Middle frontal gyrus (tissue), 1 donor: ENCODE results near the gene DCTD.

ENCODE experiments used
- DNase-seq: peaks from one replicate; pipeline ENCODE4 v3.0.0-alpha.2; 2015; ENCODE audit warnings: low spot score; ENCODE audit errors: extremely low spot score

Gene DCTD

DNA sequence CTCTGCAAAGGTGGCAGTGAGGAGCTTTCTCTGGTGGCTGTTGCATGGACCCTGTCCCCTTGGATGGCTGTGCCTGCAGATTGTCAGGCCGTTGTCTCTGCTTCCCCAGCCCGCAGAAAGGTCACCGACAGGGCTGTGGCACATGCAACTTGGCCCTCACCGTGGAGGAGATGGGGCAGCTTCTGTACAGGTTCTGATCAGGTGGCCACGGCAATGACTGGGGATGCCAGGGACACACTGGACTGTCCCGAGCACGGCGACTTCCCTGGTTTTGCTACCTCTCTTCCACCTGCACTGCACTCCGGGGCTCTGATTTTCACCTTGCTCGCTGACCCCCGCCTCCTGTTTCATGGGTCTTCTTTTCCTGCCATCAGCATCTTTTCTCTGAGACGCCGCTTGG lies 43.5 kb downstream of the DCTD start:
- no peak for DNase-seq

DNA sequence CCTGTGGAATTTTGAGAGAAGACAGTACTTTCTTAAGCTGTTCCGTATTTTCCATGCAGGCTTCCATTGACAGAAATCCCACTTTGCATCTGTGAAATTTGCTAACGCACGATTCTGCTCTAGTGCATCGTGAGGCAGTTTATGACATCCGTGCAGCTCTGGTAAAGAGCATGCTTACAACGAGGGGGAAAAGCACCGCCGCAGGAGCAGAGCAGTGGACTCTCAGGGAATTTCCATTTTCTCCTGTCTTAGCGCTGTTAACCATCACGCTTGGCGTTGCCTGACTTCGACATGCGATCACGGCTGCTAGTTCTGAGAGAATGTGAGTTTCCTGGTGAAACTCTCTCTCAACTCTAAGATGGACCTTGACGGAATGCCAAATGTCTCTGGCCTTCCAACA lies 43.9 kb downstream of the DCTD start:
- DNase-seq = no peak

DNA sequence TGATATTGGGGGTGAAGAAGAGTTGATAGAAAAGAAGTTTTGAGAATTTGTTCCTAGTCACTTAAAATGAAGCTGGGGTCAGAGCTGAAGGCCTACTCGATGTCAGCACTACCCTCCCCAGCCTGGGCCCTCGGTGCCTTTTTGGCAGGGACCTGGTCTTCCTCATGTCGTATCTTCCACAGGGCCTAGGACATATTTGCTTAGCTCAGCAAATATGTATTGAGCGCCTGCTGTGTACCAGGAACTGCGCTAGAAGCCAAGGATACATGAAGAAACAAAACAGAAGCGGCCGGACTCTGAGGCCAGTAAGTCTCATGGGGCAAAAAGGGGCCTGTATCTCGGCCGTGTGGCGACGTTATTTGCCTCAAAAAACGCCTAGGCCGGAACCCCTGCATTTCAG lies 44.3 kb downstream of the DCTD start:
- no peak for DNase-seq

DNA sequence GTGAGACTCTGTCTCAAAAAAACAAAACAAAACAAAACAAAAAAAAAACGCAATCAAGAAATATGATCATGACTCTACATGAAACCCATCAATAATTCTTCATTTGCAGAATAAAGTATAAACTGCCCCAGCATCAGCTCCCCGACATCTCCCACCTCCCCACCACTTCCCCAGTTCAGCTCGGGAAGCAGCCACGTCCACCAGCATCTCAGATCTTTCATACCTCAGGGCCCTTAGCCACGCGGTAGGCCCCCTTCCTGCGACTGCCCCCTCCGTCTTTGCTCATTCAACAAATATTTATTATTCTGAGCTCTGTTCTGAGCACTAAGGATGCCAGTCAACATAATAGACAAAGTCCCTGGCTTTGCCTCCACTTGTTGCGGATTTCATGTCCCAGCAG lies 45.6 kb downstream of the DCTD start:
- no peak for DNase-seq

DNA sequence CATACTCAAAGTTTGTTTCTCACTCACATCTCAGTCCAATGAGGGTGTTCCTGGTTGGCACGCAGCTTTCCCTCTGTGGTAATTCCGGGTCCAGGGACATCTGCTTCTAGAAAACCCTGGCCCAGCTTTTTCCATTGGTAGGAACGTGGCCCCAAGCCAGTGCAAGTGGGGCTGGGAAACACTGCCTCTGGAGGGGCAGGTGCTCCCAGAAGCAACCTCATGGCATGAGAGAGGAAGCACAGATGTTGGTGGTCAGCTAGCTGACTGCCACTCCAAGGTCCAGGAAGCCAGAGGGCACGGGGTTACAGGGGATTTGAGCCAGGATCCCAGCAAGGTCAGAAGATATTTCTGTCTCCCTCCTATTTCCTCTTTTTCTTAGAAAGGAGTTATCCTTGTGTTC lies 47.5 kb downstream of the DCTD start:
- no peak for DNase-seq

DNA sequence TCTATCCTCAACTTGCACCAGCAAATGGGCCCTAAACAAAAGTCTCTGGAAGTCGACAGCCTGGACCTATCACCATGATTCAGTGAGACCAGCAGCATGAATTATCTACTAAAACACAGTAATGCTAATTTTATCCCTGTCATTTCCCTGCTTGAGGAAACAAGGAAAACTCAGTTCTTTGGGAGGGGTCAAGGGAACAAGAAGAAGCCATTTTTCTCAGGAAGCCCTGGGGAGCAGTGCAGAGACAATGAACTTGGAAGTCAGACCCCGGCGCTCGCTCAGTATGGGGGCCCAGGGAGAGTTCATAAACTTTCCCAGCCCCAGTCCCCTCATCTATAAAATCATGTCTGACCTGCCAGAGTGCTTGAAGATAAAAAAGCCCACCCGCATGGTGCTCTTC lies 50.4 kb downstream of the DCTD start:
- DNase-seq = no peak

DNA sequence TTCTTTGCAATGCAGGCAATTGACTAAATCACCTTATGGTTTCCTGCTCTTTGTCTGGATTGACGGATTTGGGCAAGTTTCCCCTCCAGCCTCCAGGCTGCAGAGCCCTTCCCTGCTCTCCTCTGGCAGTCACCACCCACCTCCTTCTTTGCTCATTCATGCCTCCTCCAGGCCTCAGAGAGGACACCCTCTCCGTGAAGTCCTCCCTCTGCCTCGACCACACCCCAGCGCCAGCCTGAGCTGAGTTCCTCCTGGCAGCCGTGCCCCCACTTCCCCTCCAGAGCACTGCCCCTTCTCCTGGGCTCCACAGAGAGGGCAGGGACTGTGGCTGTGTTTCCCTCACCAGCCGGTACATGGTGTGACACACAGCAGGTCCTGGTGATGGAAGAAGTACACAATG lies 53.7 kb downstream of the DCTD start:
- DNase-seq = no peak

DNA sequence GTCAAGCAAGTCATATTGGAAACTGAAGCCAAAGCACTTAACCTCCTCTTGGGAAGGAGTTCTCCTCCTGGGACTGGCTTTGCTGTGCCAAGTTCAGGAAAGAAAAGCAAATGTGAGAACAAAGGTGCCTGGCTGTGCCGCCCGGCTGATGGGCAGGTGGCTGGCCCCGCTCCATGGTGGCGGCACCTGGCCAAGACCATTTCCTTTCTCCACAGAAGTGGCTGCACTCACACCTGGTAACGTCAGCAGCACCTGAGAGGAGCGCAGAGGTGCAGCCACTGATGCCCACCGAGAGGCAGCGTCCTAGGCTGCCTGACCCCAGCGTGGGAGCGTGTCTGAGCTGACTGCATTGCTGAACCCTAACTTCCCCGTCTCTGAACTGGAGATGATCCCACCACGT lies 54.3 kb downstream of the DCTD start:
- DNase-seq = no peak

DNA sequence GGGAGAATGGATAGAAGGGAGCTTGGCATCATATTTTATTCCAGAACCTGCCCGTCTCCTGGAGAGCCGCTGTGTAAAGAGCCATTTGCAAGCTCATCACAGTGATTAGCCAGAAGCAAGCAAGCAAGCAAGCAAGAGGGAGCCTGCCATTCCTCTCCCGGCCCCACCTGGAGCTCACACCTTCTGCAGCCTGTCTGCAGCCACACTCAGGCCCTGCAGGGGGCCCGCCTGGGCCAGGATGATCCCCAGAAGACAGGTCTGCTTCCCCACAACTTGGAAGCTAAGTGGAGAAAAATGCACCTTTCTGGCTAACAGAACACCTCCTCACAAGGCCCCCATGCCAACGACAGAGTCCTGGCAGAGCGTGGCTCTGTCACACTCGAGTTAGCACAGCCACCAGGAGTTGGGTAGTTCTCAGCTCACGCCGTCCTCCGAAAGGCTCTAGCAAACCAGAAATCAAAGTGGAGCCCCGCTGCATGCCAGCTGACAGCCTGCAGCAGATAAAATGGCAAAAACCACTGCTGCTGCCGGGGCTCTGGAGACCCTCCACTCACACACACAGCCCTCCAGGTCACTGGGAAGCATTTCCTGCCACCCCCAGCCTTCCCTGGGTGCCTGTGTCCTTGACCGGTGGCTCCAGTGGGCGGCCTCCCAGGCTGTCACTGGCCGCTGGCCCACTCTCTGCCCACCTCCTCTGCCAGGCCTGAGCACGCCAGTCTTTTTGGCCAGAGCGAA lies 54.9 kb downstream of the DCTD start:
- DNase-seq = no peak

DNA sequence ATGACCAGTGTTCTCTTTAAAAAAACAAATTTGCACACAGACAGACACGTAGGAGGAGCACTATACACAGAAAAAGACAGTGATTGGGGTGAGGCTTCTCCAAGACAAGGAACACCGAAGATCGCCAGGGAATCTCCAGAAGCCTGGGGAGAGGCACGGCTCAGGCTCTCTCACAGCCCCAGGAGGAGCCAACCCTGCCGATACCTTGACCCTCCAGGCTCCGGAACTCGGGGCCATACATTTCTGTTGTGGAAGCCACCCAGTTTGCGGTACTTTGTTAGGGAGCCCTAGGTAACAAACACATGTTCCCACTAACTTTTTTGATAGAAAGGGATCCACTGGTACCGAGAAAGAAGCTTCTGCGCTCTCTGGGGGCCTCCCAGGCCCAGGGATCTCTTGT lies 55.8 kb downstream of the DCTD start:
- DNase-seq = no peak

DNA sequence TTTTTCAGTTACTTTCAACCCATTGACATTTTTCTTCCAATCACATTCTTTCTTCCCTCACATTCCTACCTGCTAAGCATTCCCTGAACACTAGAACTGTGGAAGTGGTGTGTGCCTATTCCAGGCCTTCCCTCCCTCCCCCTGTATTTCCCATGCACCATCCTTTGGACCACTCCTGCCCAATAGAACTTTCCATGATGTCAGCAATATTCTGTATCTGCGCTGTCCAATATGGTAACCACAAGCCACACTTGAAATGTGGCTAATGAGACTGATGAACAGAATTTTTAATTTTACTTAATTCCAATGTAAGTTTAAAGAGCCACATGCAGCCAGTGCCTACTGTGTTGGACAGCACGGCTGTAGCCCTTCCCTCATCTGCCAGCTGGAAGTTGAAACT lies 57.5 kb downstream of the DCTD start:
- DNase-seq = no peak

DNA sequence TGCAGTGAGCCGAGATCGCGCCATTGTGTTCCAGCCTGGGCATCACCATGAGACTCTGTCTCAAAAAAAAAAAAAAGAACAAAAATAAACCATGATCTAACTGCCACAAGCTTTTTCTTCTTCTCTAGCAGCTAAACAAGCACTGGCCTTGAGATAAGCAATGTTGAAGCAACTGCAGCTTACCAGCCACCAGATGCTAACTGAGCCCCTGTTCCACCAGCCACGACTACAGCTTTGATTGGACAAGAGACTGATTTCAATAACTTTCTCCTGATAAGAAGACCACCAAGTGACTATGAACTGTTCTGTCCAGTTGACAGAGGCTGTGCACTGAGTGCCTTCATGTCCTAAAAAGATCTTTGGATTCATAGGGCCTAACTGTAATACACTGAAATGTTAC lies 58.5 kb downstream of the DCTD start:
- DNase-seq = no peak

DNA sequence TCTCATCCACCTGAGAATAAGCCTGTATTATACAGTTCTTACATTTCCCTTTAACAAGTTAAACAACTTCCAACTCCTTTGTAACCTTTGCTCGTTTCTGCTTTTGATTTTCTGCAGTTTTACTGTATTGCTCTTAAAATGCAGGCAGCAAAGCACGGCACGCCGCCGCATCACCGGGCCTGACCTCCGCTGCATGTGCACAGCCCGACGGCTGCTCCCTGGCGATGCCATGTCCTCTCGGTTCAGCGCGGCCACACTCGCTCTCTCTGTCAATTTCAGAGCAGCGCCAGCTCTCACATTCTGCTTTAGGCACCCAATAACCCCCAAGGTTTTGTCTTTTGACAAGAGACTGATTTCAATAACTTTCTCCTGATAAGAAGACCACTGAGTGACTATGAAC lies 60.3 kb downstream of the DCTD start:
- no peak for DNase-seq

DNA sequence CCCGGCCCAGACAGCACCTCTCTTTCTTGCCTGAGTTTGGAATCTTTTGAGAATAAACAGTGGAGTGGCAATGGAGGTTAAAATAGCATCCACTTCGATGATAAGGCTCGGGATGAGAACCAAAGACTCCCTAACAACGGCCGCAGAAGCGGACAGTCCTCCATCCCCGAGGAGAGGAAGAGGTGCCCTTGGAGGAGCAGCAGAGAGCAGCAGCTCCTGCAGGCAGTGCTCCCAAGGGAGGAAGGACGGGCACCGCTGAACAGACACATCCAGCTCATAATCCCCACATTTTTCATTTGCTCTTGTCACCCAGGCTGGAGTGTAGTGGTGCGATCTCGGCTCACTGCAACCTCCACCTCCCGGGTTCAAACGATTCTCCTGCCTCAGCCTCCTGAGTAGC lies 61.3 kb downstream of the DCTD start:
- DNase-seq = no peak

DNA sequence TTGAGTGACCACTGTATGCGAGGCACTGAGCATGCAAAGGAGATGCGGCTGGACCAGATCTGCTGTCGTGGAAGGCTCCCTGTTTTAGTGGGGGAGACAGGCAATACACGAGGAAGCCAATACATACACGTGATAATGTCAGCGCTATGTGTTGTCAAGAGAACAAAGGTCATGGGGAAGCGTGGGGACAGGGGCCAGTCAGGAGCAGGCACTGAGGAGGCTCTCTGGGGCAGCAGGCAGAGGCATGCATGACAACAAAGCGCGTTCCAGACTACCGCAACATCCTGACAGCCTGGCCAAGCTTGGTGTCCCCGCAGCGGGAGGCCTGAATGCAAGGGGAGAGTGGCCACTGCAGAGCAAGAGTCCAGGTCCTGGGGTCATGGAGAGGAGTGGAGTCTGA lies 61.9 kb downstream of the DCTD start:
- DNase-seq = no peak

DNA sequence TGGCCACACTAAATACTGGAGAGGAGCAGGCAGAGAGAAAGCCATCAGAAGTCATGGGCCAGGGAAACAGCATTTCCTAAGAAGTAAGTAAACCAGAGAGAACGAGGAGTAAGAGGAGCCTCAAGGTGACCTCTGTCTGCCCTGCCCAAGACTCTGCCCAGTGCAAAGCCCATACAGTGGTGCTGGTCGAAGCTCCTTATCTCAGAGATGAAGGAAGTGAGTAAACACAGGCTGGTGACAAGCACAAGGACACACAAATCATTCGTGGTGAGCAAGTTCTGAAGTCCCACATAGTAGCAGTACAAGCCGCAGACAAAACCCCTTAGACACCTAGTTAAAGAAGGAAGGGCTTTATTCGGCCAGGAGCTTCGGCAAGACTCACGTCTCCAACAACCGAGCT lies 62.7 kb downstream of the DCTD start:
- no peak for DNase-seq

DNA sequence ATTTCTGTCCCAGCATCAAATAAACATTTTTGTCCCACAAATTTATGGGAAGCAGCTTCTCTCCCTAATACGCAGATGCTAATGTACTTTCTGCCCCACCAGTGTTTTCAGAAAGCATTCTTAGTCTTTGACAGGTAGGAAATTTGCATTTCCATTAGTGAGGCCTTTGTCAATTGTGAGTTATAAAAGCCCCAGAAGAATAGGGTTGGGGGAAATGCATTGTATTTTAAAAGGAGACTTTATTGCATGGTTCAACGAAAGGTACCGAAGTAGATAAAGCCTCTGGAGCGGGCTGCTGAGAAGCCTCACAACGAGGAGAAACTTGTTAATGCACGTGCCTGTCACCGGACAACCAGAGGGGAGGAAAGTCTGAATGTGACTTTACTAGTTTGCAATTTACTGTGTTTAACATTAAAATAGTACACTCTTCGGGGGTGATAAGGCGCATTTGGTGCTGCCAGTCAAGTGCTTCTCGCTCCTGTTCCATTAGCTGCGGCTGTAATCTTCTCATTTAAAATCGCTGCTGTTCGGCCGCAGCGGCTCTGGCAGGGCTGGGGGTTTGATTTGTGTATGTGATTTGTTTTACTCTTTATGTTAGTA lies 63.4 kb downstream of the DCTD start:
- DNase-seq = no peak

DNA sequence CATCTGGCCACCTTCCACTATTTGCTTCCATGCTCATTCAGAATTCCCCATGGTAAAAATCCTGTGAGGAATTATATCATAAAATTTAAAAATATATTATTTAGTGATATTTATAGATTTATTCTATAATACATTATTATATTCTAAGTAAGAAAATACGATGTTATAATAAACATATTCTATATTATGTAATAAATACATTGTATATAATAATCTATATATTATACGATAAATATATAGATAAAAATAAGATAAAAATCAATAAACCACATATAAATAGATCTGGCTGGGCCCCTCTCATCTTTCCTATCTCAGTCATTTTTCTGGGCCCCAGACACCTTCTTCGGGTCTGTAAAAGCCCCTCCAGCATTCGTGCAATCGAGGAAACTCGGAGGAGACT lies 68.5 kb downstream of the DCTD start:
- DNase-seq = no peak

DNA sequence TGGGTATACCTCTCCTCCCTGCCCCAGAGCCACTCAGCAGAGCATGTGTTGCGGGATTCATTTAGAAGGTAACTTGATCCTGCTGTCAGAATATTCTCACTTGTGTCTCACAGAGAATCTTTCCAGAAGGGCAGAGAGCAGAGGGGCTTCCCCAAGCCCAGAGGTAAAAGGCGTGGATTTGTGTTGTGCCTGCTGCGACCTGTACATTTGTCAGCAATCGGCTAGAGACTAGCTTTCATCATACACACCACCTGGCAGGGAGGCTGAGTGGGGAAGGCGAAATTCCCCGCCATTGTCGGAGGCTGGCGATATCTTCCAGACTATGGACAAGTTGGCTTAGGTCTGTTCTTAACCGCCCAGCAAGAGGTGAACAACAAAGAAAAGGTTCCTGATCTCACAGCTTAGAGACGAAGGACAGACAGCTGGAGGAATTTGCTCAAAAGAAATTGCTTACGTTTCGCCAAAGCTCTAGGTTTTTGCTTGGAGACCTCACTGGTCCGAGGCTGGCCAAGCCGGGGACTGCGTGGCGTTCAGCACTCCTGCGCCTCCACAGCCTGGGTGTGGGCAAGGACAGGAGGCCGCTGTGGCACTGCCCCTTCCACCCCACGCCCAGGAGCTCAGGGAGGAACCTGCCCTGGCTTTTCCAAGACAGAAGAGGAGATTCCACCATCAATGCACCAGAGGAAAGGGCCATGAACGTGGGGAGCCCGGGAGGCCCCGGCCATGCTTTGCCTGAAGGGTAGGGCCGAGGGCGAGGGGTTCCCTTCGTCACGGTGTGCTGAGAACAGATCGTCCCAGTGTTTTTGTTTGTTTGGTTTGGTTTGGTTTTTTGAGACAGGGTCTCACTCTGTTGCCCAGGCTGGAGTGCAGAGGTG lies 69.4 kb downstream of the DCTD start:
- no peak for DNase-seq

DNA sequence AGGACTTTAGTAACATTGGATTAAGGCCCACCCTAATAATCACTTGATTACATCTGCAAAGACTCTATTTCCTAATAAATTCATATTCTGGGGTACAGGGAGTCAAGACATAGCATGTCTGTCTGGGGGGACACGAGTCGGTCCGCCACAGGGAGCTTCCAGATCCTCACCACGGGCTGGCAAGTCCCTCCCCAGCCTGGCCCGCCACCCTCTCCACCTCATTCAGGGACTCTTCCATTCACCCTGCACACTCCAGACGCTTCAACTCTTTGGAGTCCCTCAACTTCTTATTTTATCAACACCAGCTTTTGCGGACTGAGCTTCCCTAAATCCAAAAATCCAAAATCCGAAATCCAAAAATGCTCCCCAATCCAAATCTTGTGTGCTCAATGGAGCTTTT lies 71.2 kb downstream of the DCTD start:
- no peak for DNase-seq

DNA sequence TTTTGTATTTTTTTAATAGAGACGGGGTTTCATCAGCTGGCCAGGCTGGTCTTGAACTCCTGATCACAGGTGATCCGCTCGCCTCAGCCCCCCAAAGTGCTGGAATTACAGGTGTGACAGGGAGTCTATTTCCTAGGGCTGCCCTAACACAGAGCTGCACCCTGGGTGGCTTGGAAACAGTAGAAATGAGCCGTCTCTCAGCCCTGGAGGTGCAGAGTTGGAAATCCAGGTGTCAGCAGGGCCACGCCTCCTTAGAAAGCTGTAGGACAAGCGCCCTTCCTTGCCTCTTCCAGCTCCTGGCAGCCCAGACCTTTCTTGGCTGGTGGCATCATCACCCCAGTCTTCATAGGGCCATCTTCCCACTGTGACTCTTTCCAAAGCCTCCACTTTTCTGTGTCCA lies 71.6 kb downstream of the DCTD start:
- DNase-seq = no peak

DNA sequence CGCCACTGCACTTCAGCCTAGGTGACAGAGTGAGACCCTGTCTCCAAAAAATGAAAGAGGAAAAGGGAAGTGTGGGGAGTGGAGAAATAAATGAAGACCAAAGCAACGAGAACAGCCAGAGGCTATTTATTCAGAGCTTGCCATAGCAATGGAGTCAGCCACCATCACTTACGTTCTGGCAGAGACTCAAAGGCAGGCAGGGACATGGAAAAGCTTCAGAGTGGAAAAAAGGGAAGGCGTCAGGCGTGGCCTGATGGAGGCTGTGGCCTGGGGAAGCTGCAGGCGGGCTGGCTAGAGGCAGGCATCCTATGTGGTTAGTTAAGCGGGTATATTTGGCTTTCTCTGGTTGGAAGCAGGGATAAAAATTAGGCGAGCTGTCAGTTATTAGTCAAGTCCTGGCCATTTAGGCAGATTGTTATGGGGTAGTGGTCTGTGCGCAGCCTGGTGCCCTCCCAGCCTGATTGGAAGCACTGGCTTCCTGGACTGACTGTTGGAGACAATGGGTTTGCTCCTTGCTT lies 73.3 kb downstream of the DCTD start:
- no peak for DNase-seq
